HepG2 (cell line): ENCODE data around the gene LMF2. TPM values are rescaled to one million over a fixed set of nuclear protein-coding genes. Genes with fewer than 3 reads are reported as not detected.
A peak's percentile ranks its signal among the peaks of the same experiment; 100 is the strongest.

Source experiments
- ATAD3A ChIP-seq: sonication (generic); formaldehyde crosslinking; IDR thresholded peaks from 2 replicates; pipeline ENCODE4 v1.4.0; 2020; ENCODE audit warnings: missing genetic modification reagents
- ATF7-NPFF ChIP-seq: sonication (generic); formaldehyde crosslinking; IDR thresholded peaks from 2 replicates; pipeline ENCODE4 v1.8.1; 2023; ENCODE audit warnings: mild to moderate bottlenecking, low read depth, missing genetic modification reagents, moderate library complexity
- ELF3 ChIP-seq: IDR thresholded peaks from 2 replicates; pipeline ENCODE4 v1.6.1; 2016; ENCODE audit warnings: missing genetic modification reagents, missing compliant biosample characterization
- ETV5 ChIP-seq: IDR thresholded peaks from 2 replicates; pipeline ENCODE4 v1.6.1; 2018; ENCODE audit warnings: missing biosample characterization, missing genetic modification reagents, inconsistent platforms, borderline replicate concordance
- HNRNPUL1 ChIP-seq: fragments of 200-400 bp; formaldehyde crosslinking; IDR thresholded peaks from 2 replicates; pipeline ENCODE4 v1.6.1; 2017; ENCODE audit warnings: low read depth, mild to moderate bottlenecking, low read length, moderate library complexity
- JUN ChIP-seq: sonication (generic); formaldehyde crosslinking; IDR thresholded peaks from 2 replicates; pipeline ENCODE4 v1.4.0; 2020; ENCODE audit warnings: mild to moderate bottlenecking, missing genetic modification reagents
- KDM5A ChIP-seq: fragments of 200-600 bp; sonication (generic); IDR thresholded peaks from 2 replicates; pipeline ENCODE4 v1.7.0; 2018; ENCODE audit warnings: antibody characterized with exemption, mild to moderate bottlenecking, low read length, borderline replicate concordance
- MAFG ChIP-seq: sonication (generic); formaldehyde crosslinking; IDR thresholded peaks from 2 replicates; pipeline ENCODE4 v1.5.1; 2020; ENCODE audit warnings: mild to moderate bottlenecking, missing genetic modification reagents
- MIER2 ChIP-seq: IDR thresholded peaks from 2 replicates; pipeline ENCODE4 v1.6.1; 2016; ENCODE audit warnings: missing biosample characterization, missing genetic modification reagents
- MTF2 ChIP-seq: sonication (generic); formaldehyde crosslinking; IDR thresholded peaks from 2 replicates; pipeline ENCODE4 v1.5.0; 2020; ENCODE audit warnings: missing genetic modification reagents, borderline replicate concordance
- NCOR1 ChIP-seq: fragments of 200-600 bp; sonication (generic); IDR thresholded peaks from 2 replicates; pipeline ENCODE4 v1.7.0; 2017; ENCODE audit warnings: antibody characterized with exemption, low read length, borderline replicate concordance
- NFE2 ChIP-seq: sonication (generic); formaldehyde crosslinking; IDR thresholded peaks from 2 replicates; pipeline ENCODE4 v1.4.0; 2020; ENCODE audit warnings: missing genetic modification reagents
- RXRB ChIP-seq: IDR thresholded peaks from 2 replicates; pipeline ENCODE4 v1.6.1; 2016; ENCODE audit warnings: borderline replicate concordance, missing genetic modification reagents, missing compliant biosample characterization
- SNAPC2 ChIP-seq: sonication (generic); formaldehyde crosslinking; IDR thresholded peaks from 2 replicates; pipeline ENCODE4 v1.8.1; 2022; ENCODE audit warnings: mild to moderate bottlenecking, missing genetic modification reagents
- TAF1 ChIP-seq: sonication (generic); formaldehyde crosslinking; IDR thresholded peaks from 2 replicates; pipeline ENCODE4 v1.4.0; 2020; ENCODE audit warnings: missing genetic modification reagents
- TGIF2 ChIP-seq: IDR thresholded peaks from 2 replicates; pipeline ENCODE4 v1.6.1; 2016; ENCODE audit warnings: control low read depth, missing compliant biosample characterization
- THAP11 ChIP-seq: IDR thresholded peaks from 2 replicates; pipeline ENCODE4 v1.6.1; 2016; ENCODE audit warnings: missing biosample characterization, missing genetic modification reagents
- ZFP37 ChIP-seq: sonication (generic); formaldehyde crosslinking; IDR thresholded peaks from 2 replicates; pipeline ENCODE4 v1.4.0; 2020; ENCODE audit warnings: missing genetic modification reagents, borderline replicate concordance
- ZNF326 ChIP-seq: sonication (generic); formaldehyde crosslinking; IDR thresholded peaks from 2 replicates; pipeline ENCODE4 v1.4.0; 2020; ENCODE audit warnings: missing genetic modification reagents, borderline replicate concordance
- ZNF383 ChIP-seq: sonication (generic); formaldehyde crosslinking; IDR thresholded peaks from 2 replicates; pipeline ENCODE4 v1.4.0; 2020; ENCODE audit warnings: missing genetic modification reagents, mild to moderate bottlenecking, borderline replicate concordance
- ZNF644 ChIP-seq: IDR thresholded peaks from 2 replicates; pipeline ENCODE4 v1.6.1; 2016; ENCODE audit warnings: low read depth
- ZSCAN20 ChIP-seq: sonication (generic); formaldehyde crosslinking; IDR thresholded peaks from 2 replicates; pipeline ENCODE4 v1.4.0; 2020; ENCODE audit warnings: missing genetic modification reagents, mild to moderate bottlenecking, borderline replicate concordance
- polyA plus RNA-seq, 8 experiments: library from polyadenylated mRNA; depleted of rRNA in 3 of 8; stranded (reverse) in 7 of 8; unstranded in 1 of 8; fragments of >200 nt; fragmentation: Illumina TruSeq in 4 of 8; extraction: Trizol in 4 of 8; gene quantifications; 2 replicates each; pipeline versions ENCODE4 v1.2.1 to v1.2.3, GENCODE V29; 2011 to 2016; ENCODE audit warnings: low read depth in 4 of 8, missing spikeins in 1 of 8, mixed read lengths in 1 of 8; ENCODE audit not compliant: insufficient read depth in 1 of 8
- total RNA-seq, 5 experiments: library from RNA; depleted of rRNA; stranded (reverse); fragments of >200 nt; fragmentation: Illumina TruSeq; extraction: Trizol; gene quantifications; 2 replicates each; pipeline ENCODE4 v1.2.3, GENCODE V29; 2016; ENCODE audit warnings: low read depth in 1 of 5
- TF ChIP-seq, protein P1 (sequence below): sonication (generic); formaldehyde crosslinking; IDR thresholded peaks from 2 replicates; pipeline ENCODE4 v1.5.0; 2020; ENCODE audit warnings: missing genetic modification reagents, mild to moderate bottlenecking, borderline replicate concordance
- TF ChIP-seq, protein P2 (sequence below): sonication (generic); formaldehyde crosslinking; IDR thresholded peaks from 2 replicates; pipeline ENCODE4 v1.8.0; 2022; ENCODE audit warnings: mild to moderate bottlenecking, missing genetic modification reagents, moderate library complexity
- TF ChIP-seq, protein P3 (sequence below): sonication (generic); formaldehyde crosslinking; IDR thresholded peaks from 2 replicates; pipeline ENCODE4 v1.4.0; 2020; ENCODE audit warnings: missing genetic modification reagents, borderline replicate concordance

Gene LMF2
- total and polyA plus RNA-seq, 2 of the 13 experiments (the other 11 are each of a cell fraction or from before 2014, with no cell fraction given): 23.3 to 30.6 TPM

DNA sequence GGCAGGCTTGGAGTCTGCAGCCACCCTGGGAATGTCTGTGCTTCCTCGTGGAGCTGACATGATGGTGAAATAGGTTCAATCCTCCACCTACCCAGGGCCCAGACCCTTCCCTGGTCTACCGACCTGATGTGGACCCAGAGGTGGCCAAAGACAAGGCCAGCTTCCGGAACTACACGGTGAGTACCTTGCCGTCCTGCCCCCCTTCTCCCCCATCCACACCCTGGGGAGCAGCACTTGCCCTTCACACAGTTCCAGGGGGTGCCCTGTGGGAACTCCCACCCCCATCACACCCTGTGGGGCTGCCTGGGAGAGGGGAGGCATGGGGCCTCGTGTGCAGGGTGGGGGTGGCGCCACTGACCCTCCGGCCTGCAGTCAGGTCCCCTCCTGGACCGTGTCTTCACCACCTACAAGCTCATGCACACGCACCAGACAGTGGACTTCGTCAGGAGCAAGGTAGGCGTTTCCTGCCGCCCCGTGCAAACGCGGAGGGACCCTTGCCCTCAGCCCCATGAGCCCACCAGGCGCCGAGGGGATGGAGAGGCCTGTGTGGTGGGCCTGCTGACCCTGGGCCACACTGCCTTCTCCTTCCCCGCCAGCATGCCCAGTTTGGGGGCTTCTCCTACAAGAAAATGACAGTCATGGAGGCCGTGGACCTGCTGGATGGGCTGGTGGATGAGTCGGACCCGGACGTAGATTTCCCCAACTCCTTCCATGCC lies 20.1 kb downstream of the LMF2 start (continued):
- TF ChIP-seq MIER2 (CRISPR knock-in tag): no peak
- no peak for TF ChIP-seq MTF2
- TF ChIP-seq ZFP37: 0 out of 2 replicates have a peak, but pooled peaks have one; percentile 17
- no peak for TF ChIP-seq JUN (CRISPR knock-in tag)
- TF ChIP-seq, protein P1, sequence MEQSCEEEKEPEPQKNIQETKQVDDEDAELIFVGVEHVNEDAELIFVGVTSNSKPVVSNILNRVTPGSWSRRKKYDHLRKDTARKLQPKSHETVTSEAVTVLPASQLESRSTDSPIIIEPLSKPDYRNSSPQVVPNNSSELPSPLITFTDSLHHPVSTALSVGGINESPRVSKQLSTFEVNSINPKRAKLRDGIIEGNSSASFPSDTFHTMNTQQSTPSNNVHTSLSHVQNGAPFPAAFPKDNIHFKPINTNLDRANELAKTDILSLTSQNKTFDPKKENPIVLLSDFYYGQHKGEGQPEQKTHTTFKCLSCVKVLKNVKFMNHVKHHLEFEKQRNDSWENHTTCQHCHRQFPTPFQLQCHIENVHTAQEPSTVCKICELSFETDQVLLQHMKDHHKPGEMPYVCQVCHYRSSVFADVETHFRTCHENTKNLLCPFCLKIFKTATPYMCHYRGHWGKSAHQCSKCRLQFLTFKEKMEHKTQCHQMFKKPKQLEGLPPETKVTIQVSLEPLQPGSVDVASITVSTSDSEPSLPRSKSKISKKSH (CRISPR knock-in tag): peak; percentile 36; the same call in 1 of the 2 replicates
- TF ChIP-seq MAFG (CRISPR knock-in tag): no peak
- TF ChIP-seq ATAD3A (CRISPR knock-in tag): no peak
- no peak for TF ChIP-seq KDM5A
- TF ChIP-seq, protein P2, sequence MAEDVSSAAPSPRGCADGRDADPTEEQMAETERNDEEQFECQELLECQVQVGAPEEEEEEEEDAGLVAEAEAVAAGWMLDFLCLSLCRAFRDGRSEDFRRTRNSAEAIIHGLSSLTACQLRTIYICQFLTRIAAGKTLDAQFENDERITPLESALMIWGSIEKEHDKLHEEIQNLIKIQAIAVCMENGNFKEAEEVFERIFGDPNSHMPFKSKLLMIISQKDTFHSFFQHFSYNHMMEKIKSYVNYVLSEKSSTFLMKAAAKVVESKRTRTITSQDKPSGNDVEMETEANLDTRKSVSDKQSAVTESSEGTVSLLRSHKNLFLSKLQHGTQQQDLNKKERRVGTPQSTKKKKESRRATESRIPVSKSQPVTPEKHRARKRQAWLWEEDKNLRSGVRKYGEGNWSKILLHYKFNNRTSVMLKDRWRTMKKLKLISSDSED (CRISPR knock-in tag): no peak
- peak; percentile 5; the same call in 1 of the 2 replicates for TF ChIP-seq TAF1
- TF ChIP-seq SNAPC2: no peak
- TF ChIP-seq, protein P3, sequence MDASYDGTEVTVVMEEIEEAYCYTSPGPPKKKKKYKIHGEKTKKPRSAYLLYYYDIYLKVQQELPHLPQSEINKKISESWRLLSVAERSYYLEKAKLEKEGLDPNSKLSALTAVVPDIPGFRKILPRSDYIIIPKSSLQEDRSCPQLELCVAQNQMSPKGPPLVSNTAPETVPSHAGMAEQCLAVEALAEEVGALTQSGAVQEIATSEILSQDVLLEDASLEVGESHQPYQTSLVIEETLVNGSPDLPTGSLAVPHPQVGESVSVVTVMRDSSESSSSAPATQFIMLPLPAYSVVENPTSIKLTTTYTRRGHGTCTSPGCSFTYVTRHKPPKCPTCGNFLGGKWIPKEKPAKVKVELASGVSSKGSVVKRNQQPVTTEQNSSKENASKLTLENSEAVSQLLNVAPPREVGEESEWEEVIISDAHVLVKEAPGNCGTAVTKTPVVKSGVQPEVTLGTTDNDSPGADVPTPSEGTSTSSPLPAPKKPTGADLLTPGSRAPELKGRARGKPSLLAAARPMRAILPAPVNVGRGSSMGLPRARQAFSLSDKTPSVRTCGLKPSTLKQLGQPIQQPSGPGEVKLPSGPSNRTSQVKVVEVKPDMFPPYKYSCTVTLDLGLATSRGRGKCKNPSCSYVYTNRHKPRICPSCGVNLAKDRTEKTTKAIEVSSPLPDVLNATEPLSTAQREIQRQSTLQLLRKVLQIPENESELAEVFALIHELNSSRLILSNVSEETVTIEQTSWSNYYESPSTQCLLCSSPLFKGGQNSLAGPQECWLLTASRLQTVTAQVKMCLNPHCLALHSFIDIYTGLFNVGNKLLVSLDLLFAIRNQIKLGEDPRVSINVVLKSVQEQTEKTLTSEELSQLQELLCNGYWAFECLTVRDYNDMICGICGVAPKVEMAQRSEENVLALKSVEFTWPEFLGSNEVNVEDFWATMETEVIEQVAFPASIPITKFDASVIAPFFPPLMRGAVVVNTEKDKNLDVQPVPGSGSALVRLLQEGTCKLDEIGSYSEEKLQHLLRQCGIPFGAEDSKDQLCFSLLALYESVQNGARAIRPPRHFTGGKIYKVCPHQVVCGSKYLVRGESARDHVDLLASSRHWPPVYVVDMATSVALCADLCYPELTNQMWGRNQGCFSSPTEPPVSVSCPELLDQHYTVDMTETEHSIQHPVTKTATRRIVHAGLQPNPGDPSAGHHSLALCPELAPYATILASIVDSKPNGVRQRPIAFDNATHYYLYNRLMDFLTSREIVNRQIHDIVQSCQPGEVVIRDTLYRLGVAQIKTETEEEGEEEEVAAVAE (CRISPR knock-in tag): no peak
- no peak for TF ChIP-seq ZNF644 (CRISPR knock-in tag)
- TF ChIP-seq ZSCAN20 (CRISPR knock-in tag): no peak
- TF ChIP-seq TGIF2 (CRISPR knock-in tag): no peak
- 0 out of 2 replicates have a peak, but pooled peaks have one; percentile 2 for TF ChIP-seq ETV5 (CRISPR knock-in tag)
- no peak for TF ChIP-seq ATF7-NPFF (CRISPR knock-in tag)
- no peak for TF ChIP-seq ZNF383
- no peak for TF ChIP-seq HNRNPUL1
- TF ChIP-seq RXRB (CRISPR knock-in tag): no peak
- no peak for TF ChIP-seq ZNF326 (CRISPR knock-in tag)
- TF ChIP-seq ELF3 (CRISPR knock-in tag): no peak
- TF ChIP-seq NCOR1: no peak
- no peak for TF ChIP-seq NFE2
- 0 out of 2 replicates have a peak, but pooled peaks have one; percentile 0 for TF ChIP-seq THAP11
